HG02623 (cell line): ENCODE data around the gene MALRD1.

ENCODE experiments used
- ATAC-seq: cut with Tn5 transposase; IDR thresholded peaks from one replicate; pipeline ENCODE4 v1.9.1; 2021; ENCODE audit warnings: moderate library complexity; ENCODE audit not compliant: unreplicated experiment

Gene MALRD1

GRCh38 chr10:19638182-19638895, 589.7 kb downstream of the MALRD1 start:
- no peak for ATAC-seq

- ATAC-seq: no peak
Observed at GRCh38 chr10:19638896-19639233, 590.3 kb downstream of the MALRD1 start.

DNA sequence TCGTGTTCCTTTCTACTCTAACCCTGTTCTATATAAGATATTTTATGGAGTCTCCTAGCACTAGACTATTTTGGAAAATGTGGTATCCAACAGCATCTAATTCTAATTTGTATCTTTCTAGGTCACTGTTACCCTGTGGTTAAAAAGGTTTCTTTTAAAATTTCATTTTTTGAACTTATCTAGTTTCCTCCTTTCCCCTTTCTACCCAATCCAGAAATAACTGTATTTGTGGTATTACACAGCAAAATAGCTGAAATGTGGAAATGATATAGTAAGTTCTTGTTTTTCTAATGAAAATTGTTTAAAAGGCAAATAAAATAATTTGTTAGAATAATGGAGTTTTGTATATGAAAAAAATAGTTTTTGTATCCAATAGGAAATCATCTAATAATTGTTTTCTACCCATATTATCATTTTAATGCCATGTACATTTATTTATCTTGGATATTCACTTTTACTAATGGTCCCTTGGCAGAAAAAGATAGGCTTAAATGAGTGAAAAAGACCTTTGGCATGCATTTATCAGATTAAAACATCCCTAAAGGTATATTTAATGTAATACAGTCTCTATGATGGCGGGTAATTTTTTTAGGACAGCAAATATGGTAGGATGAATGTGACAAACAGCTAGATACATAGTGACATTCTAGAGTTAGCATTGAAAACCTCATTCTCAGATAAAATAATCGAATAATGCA, 592.1 kb downstream of the MALRD1 start:
- ATAC-seq: no peak

GRCh38 chr10:19651549-19651948, 602.9 kb downstream of the MALRD1 start:
- no peak for ATAC-seq

- ATAC-seq: no peak
Observed at GRCh38 chr10:19652750-19653149, 604.1 kb downstream of the MALRD1 start.

- ATAC-seq: no peak
Observed at GRCh38 chr10:19653931-19654330, 605.3 kb downstream of the MALRD1 start.

GRCh38 chr10:19654576-19654975, 606.0 kb downstream of the MALRD1 start:
- ATAC-seq: no peak

GRCh38 chr10:19656420-19657042, 607.9 kb downstream of the MALRD1 start:
- no peak for ATAC-seq

DNA sequence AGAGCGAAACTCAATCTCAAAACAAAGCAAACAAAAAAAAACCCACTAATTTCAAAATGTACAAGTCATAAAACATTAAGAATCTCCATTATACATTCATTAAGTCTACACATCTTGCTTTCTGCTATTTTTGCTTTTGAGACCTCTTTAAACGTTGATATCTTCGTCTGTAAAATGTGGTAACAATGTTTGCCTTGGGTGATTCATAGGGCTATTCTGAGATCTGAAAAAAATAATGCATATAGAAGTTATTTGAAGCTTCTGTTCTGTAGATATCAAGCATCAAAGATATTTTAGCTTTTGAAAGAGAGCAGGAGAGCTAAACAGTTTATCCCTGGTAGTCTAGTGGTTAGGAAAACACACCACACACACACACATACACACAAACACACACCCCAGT, 609.5 kb downstream of the MALRD1 start:
- ATAC-seq: no peak

GRCh38 chr10:19658622-19659233, 610.1 kb downstream of the MALRD1 start:
- no peak for ATAC-seq

DNA sequence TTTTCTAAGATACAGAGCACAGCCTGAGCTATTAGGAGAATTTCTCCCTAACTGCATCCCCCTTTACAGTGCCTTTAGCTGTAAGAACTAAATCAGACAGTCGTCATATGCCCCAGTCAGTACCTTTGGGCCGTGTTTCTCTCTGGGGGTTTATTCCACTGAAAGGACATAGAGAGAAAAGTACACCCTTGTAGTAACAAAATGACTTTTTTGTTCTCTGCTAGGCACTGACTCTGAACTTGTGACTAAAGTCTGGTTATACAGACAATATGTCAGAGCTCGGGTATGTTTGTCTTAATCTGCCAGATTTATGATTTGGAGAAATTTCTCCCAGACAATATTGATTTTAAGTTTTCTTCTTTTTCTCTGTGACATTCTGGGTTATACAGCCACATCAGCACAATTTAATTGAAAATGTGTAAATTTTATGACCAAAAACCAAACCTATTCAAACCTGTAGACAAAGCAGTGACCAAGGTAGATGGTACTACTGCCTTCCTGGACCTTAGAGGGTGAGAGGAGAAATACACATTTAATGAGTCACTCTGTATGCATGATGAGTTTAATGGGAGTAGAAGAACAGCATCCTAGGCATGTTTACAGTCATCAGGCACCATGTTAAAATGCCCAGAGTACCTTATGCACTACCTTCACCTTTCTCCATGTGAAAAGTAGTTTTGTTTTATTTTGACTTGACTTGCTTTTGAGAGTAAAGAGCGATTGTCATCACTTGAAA, 611.5 kb downstream of the MALRD1 start:
- no peak for ATAC-seq

DNA sequence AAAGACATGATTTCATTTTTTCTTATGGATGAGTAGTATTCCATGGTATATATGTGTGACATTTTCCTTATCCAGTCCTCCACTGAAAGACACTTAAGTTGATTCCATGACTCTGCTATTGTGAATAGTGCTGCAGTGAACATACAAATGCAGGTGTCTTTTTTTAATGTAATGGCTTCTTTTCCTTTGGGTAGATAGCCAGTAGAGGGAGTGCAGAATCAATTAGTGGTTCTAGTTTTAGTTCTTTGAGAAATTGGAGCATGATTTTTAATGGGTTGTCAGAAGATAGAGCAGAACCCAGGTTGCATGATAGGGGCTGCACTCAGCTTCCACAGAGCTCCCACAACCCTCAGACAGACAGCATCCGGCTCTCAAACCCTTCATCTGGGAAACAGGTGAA, 614.7 kb downstream of the MALRD1 start:
- no peak for ATAC-seq

GRCh38 chr10:19668116-19668515, 619.5 kb downstream of the MALRD1 start:
- ATAC-seq: no peak

DNA sequence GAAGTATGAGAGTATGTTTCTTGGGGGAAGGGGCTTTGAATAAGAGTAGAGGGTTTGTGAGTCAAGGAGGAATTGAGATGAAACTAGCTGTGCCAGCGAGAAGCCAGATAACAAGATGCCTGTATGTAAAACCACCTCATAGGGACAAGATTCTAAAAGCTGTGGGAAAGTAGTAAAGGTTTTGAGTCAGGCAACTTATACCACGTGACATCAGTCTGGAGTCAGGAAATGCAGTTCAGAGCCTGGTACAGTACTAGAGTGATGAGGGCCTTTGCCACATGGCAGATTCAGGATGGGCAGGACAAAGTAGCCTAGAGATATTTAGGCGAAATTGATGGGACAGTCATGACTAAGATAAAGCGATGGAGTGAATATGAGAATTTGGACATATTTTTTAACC, 627.5 kb downstream of the MALRD1 start:
- no peak for ATAC-seq

DNA sequence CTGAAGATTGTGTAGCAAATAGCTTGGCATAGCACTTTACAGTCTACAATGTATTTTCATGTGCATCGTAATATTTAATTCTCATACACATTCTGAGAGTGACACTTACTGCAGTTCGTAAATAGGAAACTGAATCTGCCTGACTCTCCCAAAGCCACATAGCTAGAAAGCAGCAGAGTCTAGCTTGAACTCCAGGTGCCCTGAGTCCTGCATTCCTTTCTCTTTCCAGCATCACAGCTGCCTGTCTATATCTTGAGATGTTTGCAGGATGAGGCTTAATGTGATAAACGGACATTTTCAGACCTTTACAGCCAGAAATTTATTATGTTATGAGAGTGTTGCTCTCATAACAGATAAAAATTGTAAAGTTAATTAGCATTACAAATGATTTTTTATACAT, 634.8 kb downstream of the MALRD1 start:
- no peak for ATAC-seq

DNA sequence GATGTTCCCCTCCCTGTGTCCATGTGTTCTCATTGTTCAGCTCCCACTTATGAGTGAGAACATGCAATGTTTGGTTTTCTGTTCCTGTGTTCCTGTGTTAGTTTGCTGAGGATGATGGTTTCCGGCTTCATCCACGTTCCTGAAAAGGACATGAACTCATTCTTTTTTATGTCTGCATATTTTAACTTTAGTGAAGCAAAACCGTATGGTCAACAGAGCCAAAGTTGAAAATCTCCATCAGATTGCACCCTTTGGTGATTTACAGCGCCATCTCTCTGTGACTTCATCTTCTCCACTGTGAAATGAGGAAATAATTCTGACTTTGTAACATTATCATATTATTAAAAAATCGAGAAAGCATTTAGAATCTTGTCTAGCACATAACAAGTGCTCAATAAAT, 635.4 kb downstream of the MALRD1 start:
- no peak for ATAC-seq

DNA sequence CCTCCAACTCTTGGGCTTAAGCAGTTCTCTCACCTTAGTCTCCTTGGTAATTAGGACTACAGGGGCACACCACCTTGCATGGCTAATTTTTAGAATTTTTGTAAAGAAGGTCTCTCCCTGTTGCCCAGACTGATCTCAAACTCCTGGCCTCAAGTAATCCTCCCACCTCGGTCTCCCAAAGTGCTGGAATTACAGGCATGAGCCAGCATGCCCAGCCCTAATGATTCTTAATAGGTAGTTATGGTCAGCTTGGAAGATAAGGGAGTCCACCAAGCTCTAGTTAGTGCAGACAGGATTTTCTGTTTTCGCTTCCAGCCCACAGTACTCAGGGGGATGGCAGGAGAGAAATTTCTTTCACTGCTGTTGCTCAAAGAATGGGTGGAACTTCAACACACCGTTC, 639.7 kb downstream of the MALRD1 start:
- ATAC-seq: no peak

DNA sequence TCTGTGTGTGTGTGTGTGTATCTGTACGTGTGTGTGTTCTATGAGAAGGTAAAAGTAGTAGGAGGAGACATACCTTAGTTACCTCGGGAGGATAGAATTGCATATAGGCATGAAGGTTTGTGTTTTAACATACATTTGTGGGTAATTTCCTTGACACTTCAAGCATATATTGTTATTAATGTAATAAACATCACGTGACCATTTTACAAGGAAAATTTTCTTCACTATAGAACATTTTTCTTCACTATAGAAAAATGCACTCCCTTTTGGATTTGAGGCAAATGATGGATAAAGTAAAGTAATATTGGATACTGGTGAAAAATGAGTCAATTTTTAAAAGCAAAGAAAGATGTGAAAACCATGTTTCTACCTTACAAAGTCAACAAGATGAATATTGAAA, 640.6 kb downstream of the MALRD1 start:
- ATAC-seq: no peak

DNA sequence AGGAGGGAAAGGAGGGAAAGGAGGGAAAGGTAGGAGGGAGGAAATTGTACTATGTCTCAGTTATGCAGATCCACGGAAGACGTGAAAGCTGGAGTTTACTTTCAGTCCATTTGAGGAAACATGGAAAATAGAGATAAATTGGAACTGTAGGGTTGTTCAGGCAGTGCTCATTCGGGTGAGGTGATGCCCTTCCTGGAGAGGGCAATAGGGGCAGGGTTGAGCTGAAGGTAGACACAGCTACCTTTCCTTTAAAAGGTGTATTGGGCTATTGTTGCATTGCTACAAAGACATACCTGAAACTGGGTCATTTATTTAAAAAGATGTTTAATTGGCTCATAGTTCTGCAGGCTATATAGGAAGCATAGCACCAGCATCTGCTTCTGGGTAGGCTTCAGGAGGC, 650.7 kb downstream of the MALRD1 start:
- ATAC-seq: no peak

GRCh38 chr10:19701427-19702052, 652.9 kb downstream of the MALRD1 start:
- ATAC-seq: no peak

GRCh38 chr10:19702215-19702614, 653.6 kb downstream of the MALRD1 start:
- no peak for ATAC-seq
